Lung (tissue), 12 donors: ENCODE data around the gene SHANK3. TPM values are rescaled to one million over a fixed set of nuclear protein-coding genes. Genes with fewer than 3 reads are reported as not detected.

Source experiments
- ATAC-seq: fragments of 200-7000 bp; cut with Tn5 transposase; one replicate; pipeline ENCODE4 v1.9.1; 2020; ENCODE audit warnings: moderate number of reproducible peaks; ENCODE audit not compliant: insufficient read depth, low FRiP score
- DNase-seq, 3 donors: peaks; one replicate each; pipeline ENCODE4 v3.0.0-alpha.2; 2013 to 2017
- H3K27ac ChIP-seq, 2 donors: one replicate each; pipeline ENCODE4 v1.5.1; 2013; ENCODE audit warnings: mild to moderate bottlenecking in 2 of 2, moderate library complexity in 2 of 2, control low read depth in 1 of 2, inconsistent platforms in 1 of 2, low read depth in 1 of 2, low read length in 1 of 2
- H3K27me3 ChIP-seq, 3 donors: one replicate each; pipeline ENCODE4 v1.5.1; 2013; ENCODE audit warnings: low read length in 2 of 3; ENCODE audit not compliant: control insufficient read depth in 3 of 3, insufficient read depth in 3 of 3
- H3K36me3 ChIP-seq, 4 donors: one replicate each; pipeline ENCODE4 v1.5.1; 2013; ENCODE audit warnings: low read length in 4 of 4, mild to moderate bottlenecking in 1 of 4, moderate library complexity in 1 of 4; ENCODE audit not compliant: control insufficient read depth in 4 of 4, insufficient read depth in 4 of 4
- H3K4me1 ChIP-seq, 5 donors: one replicate each; pipeline ENCODE4 v1.5.1; 2013; ENCODE audit warnings: low read length in 5 of 5, mild to moderate bottlenecking in 2 of 5, moderate library complexity in 1 of 5; ENCODE audit not compliant: control insufficient read depth in 5 of 5, insufficient read depth in 5 of 5
- H3K4me3 ChIP-seq: one replicate; pipeline ENCODE4 v1.5.1; 2013; ENCODE audit warnings: mild to moderate bottlenecking, control low read depth, moderate library complexity
- H3K9ac ChIP-seq, 2 donors: one replicate each; pipeline ENCODE4 v1.5.1; 2013; ENCODE audit warnings: low read length in 2 of 2, control low read depth in 1 of 2; ENCODE audit not compliant: insufficient read depth in 1 of 2
- H3K9me3 ChIP-seq, 4 donors: one replicate each; pipeline ENCODE4 v1.5.1; 2013; ENCODE audit warnings: low read length in 3 of 4, mild to moderate bottlenecking in 1 of 4, moderate library complexity in 1 of 4; ENCODE audit not compliant: control insufficient read depth in 4 of 4, insufficient read depth in 3 of 4
- WGBS, 2 donors: extraction: QIAGEN DNeasy Blood & Tissue Kit; methylation state at CpG; one replicate each; pipeline ENCODE4 v1.1.7; 2013; 5-methylcytosine and 5-hydroxymethylcytosine counted together
- polyA plus RNA-seq, 2 donors: library from polyadenylated mRNA; stranded (reverse); fragments of 200-250 nt; gene quantifications; one replicate each; pipeline ENCODE4 v1.2.1, GENCODE V29; 2013
- total RNA-seq, 2 donors: library from RNA; depleted of rRNA in 1 of 2; stranded (reverse); fragments of >200 nt in 1 of 2; gene quantifications; one replicate each; pipeline ENCODE4 v1.2.1, GENCODE V29; 2014 to 2021
- TF ChIP-seq, protein P1 (sequence below): IDR thresholded peaks from 2 replicates; pipeline ENCODE4 v1.5.1; 2012; ENCODE audit warnings: mild to moderate bottlenecking; ENCODE audit errors: control extremely low read depth, extremely low read depth
- donor health status: control.
- donor health status: control.
- donor health status: Bipolar disorder and iron deficiency.
- donor health status: healthy.
- donor health status: DM: yes; HTN: yes; CAD: no.

The SHANK3 gene
- total and polyA plus RNA-seq, 4 donors = 15.5 to 44.0 (median 22.8) TPM

DNA sequence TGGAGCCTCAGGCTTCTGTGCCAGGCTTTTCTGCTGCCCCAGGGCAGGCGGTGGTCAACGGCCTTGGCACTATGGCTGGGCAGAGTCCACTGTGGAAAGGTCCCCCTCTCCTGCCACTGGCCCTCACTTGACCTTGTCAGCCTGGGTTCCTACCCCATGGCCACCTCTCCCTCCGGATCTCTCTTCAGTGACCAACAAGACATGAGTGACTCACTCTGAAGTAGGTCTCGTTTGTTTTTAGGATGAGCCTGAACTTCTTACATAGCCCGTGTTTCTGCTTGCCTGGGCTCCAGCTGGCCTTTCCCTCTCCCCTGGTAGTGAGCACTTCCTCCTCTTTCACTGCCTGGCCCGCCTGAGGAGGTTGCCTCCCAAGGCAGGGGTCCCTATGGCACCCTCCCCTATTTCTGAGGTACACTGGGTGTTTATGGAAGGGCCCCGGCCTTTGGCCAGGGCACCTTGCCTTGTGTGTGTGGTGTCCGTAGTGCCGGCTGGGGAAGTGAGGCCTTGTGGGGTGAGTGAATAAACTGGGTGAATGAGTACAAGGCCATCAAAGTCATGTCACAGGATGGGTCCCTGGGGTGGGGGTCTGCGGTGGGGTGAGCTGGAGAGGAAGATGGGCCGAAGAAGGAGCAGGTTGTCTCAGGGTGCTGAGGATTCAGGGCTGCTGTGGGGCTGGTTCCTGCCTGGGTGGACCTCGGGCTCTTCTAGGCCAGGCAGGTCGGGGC is 5.0 kb downstream of the SHANK3 start:
- Histone ChIP-seq H3K36me3 (peaks cover 0 to 18% (median 3%) of the 10 kb centered on the region in 4 donors), H3K4me3 (no peak overlapping the region), H3K27me3 (peaks cover 0 to 10% (median 9%) of the 10 kb centered on the region in 3 donors), H3K9ac (no peak overlapping the region), H3K4me1 (peaks cover 0 to 7% (median 3%) of the 10 kb centered on the region in 5 donors), H3K9me3 (peaks cover 0 to 5% (median 0%) of the 10 kb centered on the region in 4 donors), H3K27ac (peak overlapping the region; percentile 7 to 20)
- ATAC-seq (no peak), DNase-seq (no peak)
- 73 to 88% methylated on average over 13 of the region's 13 CpGs for WGBS, 2 donors
- TF ChIP-seq, protein P1, sequence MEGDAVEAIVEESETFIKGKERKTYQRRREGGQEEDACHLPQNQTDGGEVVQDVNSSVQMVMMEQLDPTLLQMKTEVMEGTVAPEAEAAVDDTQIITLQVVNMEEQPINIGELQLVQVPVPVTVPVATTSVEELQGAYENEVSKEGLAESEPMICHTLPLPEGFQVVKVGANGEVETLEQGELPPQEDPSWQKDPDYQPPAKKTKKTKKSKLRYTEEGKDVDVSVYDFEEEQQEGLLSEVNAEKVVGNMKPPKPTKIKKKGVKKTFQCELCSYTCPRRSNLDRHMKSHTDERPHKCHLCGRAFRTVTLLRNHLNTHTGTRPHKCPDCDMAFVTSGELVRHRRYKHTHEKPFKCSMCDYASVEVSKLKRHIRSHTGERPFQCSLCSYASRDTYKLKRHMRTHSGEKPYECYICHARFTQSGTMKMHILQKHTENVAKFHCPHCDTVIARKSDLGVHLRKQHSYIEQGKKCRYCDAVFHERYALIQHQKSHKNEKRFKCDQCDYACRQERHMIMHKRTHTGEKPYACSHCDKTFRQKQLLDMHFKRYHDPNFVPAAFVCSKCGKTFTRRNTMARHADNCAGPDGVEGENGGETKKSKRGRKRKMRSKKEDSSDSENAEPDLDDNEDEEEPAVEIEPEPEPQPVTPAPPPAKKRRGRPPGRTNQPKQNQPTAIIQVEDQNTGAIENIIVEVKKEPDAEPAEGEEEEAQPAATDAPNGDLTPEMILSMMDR = no peak

DNA sequence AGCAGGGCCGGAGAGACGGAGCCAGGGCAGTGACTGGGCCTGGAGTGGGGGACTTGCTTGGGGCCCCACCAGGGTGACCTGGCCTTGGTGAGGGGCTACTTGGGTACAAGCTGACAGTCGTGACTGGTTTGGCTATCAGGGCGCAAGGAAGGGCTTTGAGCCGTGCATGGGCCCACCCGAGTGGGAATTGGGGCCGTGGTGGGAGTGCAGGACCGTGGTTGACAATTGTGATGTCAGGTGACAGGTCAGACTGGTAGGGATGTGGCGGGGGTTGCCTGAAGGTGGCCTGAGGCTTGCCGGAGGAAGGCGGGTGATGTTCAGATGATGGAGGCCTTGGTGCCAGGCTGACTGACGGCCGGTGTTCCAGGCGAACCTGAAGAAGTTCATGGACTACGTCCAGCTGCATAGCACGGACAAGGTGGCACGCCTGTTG is 5.6 kb downstream of the SHANK3 start:
- Histone ChIP-seq H3K27ac (peak overlapping the region in 1 of 2 donors; percentile 20), H3K4me3 (peak overlapping the region; percentile 19), H3K9me3 (peaks cover 0 to 5% (median 0%) of the 10 kb centered on the region in 4 donors), H3K9ac (no peak overlapping the region), H3K36me3 (peaks cover 0 to 18% (median 3%) of the 10 kb centered on the region in 4 donors), H3K27me3 (peaks cover 0 to 9% (median 6%) of the 10 kb centered on the region in 3 donors), H3K4me1 (peaks cover 0 to 7% (median 3%) of the 10 kb centered on the region in 5 donors)
- TF ChIP-seq, protein P1 = no peak
- DNase-seq = no peak
- ATAC-seq = no peak
- 88 to 93% methylated on average over 17 of the region's 17 CpGs for WGBS, 2 donors

DNA sequence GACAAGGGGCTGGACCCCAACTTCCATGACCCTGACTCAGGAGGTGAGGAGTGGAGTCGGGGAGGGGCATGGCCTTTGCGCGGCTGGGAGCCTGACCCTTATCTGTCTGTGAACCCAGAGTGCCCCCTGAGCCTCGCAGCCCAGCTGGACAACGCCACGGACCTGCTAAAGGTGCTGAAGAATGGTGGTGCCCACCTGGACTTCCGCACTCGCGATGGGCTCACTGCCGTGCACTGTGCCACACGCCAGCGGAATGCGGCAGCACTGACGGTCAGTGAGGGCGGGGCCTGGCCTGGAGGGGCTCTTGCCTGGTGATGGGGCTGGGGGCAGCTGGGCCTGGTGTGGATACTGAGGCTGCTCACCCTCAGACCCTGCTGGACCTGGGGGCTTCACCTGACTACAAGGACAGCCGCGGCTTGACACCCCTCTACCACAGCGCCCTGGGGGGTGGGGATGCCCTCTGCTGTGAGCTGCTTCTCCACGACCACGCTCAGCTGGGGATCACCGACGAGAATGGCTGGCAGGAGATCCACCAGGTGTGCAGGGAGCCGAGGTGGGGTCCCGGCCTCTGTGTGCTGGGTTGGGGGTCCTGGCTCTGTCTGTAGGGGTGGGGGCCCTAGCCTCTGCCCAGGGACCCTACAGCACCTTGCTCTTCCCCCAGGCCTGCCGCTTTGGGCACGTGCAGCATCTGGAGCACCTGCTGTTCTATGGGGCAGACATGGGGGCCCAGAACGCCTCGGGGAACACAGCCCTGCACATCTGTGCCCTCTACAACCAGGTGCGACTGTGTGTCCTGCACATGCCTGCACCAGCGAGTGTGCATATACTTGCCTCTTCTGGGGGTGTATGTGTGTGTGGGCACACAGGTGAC is 6.3 kb downstream of the SHANK3 start:
- peaks cover 0 to 7% (median 3%) of the 10 kb centered on the region in 5 donors for H3K4me1 ChIP-seq
- H3K36me3 ChIP-seq = peaks cover 0 to 18% (median 3%) of the 10 kb centered on the region in 4 donors
- 94 to 96% methylated on average over 30 of the region's 30 CpGs for WGBS, 2 donors
- no peak for DNase-seq
- H3K27ac ChIP-seq = peak overlapping the region in 1 of 2 donors; percentile 20
- peak overlapping the region; percentile 19 for H3K4me3 ChIP-seq
- peaks cover 0 to 5% (median 0%) of the 10 kb centered on the region in 4 donors for H3K9me3 ChIP-seq
- TF ChIP-seq, protein P1 = no peak
- no peak for ATAC-seq
- H3K27me3 ChIP-seq = peaks cover 0 to 7% (median 6%) of the 10 kb centered on the region in 3 donors
- no peak overlapping the region for H3K9ac ChIP-seq
